Measurements from ENCODE around the gene PDE2A.

PDE2A gene

GRCh38 chr11:72673943-72674828 is at the start of gene PDE2A:
TSS of gene PDE2A (minus strand) at chr11:72674422. CDS start at chr11:72674207, 215 bp downstream.
- DNase-seq (ENCODE audit: low read depth): no peak

- DNase-seq (ENCODE audit: low read depth): no peak
Observed at GRCh38 chr11:72723508-72723907, 49.3 kb upstream of the PDE2A start.

GRCh38 chr11:72722050-72722748 is 48.0 kb upstream of the PDE2A start:
- peak; percentile 55 for DNase-seq (ENCODE audit: low read depth)

GRCh38 chr11:72721689-72722049 is 47.4 kb upstream of the PDE2A start:
- no peak for DNase-seq (ENCODE audit: low read depth)

GRCh38 chr11:72721276-72721675 is 47.1 kb upstream of the PDE2A start:
- DNase-seq (ENCODE audit: low read depth): no peak

- DNase-seq (ENCODE audit: low read depth): no peak
Observed at GRCh38 chr11:72720784-72721183, 46.6 kb upstream of the PDE2A start.

DNA sequence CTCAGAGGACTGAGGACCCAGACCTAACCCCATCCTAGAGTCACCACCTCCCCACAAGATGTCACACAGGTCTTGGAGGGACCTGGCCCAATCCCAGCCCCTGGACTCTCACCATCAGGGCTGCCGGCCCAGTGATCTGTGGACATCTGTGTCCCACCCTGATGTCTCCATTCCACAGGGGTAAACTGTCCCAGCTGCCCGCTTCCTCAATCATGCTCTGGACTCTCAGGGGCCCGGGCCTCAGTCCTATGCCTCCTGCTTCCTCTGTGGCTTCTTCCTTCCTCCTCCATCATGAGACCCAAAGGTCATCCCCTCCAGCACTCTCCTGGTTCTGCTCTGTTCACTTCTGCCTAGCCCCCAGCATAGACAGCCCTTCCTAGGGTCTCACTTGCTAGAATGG is 45.8 kb upstream of the PDE2A start:
- no peak for DNase-seq (ENCODE audit: low read depth)

- DNase-seq (ENCODE audit: low read depth): no peak
Observed at GRCh38 chr11:72719551-72719950, 45.3 kb upstream of the PDE2A start.

DNA sequence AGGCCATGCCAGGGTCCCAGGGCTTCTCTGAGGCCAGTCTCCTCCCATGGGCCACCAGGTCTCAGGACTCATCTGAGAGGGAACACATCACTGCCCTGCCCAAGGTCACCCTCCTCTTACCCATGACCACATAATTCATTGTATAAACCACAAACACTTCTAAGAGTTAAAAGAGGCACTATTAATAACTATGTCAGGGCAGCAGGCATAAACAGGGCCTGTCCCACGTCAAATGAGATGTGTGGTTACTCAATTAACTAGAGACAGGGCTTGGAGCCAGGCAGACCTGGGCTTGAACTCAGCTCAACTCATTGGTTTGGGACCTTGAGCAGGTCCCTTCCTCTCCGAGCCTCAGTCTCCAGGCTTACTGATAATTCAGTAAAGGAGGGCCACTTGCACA is 44.9 kb upstream of the PDE2A start:
- no peak for DNase-seq (ENCODE audit: low read depth)

- DNase-seq (ENCODE audit: low read depth): no peak
Observed at GRCh38 chr11:72718101-72718501, 43.9 kb upstream of the PDE2A start.

- no peak for DNase-seq (ENCODE audit: low read depth)
Observed at GRCh38 chr11:72716788-72717435, 42.7 kb upstream of the PDE2A start.

DNA sequence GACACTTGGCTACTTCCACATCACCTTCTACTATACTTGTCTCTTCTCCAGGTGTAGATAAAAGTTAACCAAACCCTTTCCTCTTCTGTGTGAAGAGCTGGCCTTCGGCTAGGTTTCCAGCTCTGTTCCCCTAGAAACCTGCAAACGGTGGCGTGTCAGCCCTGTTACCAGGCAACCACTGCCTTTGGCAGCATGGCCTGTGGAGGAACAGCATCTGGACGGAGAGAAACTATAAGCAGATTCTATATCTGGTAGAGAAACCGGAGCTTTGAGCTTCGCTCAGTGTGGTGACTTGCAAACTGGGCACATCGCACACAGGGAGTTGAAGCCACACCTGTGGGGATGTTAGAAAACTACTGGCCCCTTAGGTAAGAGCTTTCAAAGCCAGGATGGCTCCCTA is 42.1 kb upstream of the PDE2A start:
- DNase-seq (ENCODE audit: low read depth): no peak

- no peak for DNase-seq (ENCODE audit: low read depth)
Observed at GRCh38 chr11:72712841-72713240, 38.6 kb upstream of the PDE2A start.

DNA sequence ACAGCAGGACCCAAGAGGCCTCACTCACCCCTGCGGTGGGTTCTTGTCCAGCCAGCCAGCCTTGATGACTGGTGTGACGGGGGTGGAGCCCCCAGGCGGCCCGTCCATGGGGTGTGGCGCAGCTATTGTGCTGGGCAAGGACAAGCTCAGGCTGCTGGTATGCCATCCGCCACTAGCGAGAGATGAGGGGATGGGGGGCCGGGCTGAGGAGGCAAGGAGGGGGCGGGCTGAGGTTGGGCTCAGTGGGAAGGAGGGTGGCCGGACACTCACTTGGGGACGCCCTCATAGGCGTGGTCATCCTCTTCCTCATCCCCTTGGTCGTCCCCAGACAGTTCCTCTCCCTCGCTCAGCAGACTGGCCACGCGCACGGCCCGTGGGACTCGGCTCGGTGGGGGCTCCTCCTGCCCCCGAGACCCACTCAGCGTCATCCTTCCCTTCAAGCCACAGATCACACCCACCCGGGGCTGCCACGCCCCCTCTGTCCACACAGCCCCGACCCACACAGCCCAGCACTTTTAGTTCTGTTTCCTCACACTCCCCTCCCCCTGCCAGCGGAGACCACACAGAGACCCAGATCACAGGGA is 38.0 kb upstream of the PDE2A start:
- DNase-seq (ENCODE audit: low read depth): no peak

- DNase-seq (ENCODE audit: low read depth): no peak
Observed at GRCh38 chr11:72711141-72711540, 36.9 kb upstream of the PDE2A start.

- no peak for DNase-seq (ENCODE audit: low read depth)
Observed at GRCh38 chr11:72710278-72710677, 36.1 kb upstream of the PDE2A start.

GRCh38 chr11:72709478-72710238 is 35.4 kb upstream of the PDE2A start:
- DNase-seq (ENCODE audit: low read depth): no peak

DNA sequence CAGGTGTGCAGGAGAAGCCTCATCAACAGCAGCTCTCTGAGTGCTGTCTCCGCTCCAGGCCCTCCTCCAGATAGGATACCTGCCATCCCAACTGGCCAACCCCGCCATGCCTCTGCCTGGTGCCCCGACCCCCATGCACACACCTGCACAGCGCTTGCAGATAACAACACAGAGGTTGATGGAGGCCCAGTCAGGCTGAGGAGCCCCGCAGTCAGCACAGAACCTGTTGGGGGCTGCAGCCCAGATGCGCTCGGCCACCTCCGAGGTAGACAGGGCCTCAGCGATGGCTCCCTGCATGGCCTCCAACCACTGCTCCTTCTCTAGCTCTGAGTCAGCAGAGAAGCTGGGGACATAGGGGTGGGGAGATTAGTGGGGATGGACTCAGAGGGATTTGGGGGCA is 32.8 kb upstream of the PDE2A start:
- no peak for DNase-seq (ENCODE audit: low read depth)

DNA sequence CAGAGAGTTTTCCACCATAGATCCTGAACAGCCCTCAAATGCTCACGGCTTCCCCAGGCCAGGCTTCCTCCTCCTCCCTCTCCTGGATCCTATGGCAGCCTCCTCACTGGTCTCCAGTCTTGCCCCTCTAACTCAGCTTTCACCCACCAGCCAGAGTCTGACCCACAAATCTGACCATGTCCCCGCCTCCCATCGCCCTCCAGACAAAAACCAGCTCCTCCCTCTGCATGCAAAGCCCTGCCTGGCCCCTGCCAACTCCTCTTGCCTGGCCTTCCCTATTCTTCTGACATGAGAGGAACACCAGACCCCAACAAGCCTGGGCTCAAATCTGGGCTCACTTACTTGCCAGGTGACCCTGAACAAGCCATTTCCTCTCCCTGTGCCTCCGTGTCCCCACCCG is 32.4 kb upstream of the PDE2A start:
- no peak for DNase-seq (ENCODE audit: low read depth)

DNA sequence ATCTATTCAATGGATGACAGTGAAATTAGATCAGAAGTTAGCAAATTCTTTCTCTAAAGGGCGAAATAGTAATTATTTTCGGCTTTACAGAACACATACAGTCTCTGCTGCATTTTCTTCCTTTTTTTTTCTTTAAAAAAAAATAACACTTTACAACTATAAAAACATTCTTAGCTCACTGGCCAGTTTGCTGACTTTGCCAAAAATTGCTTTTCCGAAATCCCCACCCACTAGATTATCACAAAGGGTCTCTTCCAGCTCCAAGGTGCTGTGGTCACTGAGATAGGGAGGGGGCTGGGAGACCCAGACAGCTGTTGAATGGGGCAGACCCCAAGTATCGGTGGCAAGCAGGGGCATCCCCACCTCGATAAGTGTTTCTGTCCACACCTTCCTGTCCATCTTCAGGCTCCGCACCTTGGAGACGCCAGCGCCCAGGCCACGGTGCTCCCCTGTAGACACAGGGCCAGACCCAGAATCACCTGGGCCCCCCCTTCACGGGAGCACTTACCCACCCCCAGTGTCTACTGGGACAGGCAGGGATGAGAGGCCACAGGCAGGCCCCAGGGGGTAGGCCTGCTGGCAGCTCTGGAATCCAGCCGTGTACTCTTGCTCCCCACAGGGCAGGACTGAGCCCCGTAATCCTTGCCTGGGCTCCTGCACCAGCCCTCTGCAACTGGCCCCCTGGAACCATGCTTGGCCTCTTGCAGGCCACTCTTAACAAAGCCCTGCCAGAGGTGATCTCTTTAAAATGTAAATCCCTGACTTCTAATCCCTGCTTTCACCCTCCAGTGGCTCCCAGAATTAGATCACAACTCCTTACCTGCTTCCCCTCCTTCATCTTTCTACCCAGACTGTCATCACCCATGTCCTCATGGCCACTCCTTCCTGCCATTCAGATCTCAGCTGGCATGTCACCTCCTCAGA is 31.5 kb upstream of the PDE2A start:
- DNase-seq (ENCODE audit: low read depth): no peak

DNA sequence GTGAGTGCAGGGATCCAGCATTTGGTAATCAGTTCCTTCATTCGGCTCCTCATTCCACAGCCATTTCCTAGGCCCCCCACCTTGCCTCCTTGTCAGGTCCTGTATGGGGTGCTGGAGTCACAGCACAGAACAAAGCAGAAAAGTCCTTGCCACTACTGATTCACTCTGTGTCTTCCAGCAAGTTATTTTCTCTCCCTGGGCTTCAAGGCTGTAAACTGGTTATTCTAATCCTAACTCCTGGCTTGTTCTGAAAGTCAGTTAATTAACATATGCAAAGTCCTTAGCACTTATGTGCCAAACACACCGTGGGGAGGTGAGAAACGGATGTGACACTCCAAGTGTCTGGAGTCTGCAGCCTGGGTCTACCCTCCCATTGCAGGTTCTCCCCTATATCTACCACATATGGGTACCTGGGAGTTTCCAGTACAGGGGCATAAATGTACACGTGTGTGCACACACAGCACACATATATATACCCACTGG is 30.6 kb upstream of the PDE2A start:
- DNase-seq (ENCODE audit: low read depth): no peak

All from stimulated activated CD8-positive, alpha-beta memory T cell treated with anti-CD3 and anti-CD28 coated beads, Interleukin-15, amount 100 ng/mL, for 24 hours (primary cell).